Prostate gland (tissue), 2 donors: ENCODE data around the gene MXI1. TPM values are rescaled to one million over a fixed set of nuclear protein-coding genes. Genes with fewer than 3 reads are reported as not detected.
"Not testable (repeated sequence)": the region's sequence is repeated elsewhere in the genome, so short reads cannot be mapped to it uniquely, and the experiment has no call there.

Experiments
- DNase-seq: peaks from one replicate; pipeline ENCODE4 v3.0.0-alpha.2; 2019; ENCODE audit warnings: low spot score
- H3K27ac ChIP-seq, 2 donors: fragments of 200-600 bp; sonication (generic); 2 replicates each; pipeline ENCODE4 v1.5.1; 2017 to 2019
- H3K27me3 ChIP-seq: fragments of 200-600 bp; sonication (generic); replicated peaks from 2 replicates; pipeline ENCODE4 v1.5.1; 2019; ENCODE audit not compliant: insufficient read depth
- H3K36me3 ChIP-seq, 2 donors: fragments of 200-600 bp; sonication (generic); 1 replicate in 1 of 2; 2 replicates in 1 of 2; pipeline versions ENCODE4 v1.5.1 to v1.8.1; 2017 to 2019
- H3K4me1 ChIP-seq: fragments of 200-600 bp; sonication (generic); replicated peaks from 2 replicates; pipeline ENCODE4 v1.5.1; 2019
- H3K4me3 ChIP-seq, 2 donors: fragments of 200-600 bp; sonication (generic); 2 replicates each; pipeline ENCODE4 v1.5.1; 2017 to 2019
- H3K9me3 ChIP-seq: fragments of 200-600 bp; sonication (generic); 2 replicates; pipeline ENCODE4 v1.5.1; 2017
- CTCF ChIP-seq, 4 experiments: fragments of 200-600 bp in 2 of 4; fragments of 450-650 bp in 2 of 4; sonication (generic) in 2 of 4; IDR thresholded peaks; 1 replicate in 3 of 4; 2 replicates in 1 of 4; pipeline ENCODE4 v1.5.1; 2016 to 2019; ENCODE audit warnings: antibody characterized with exemption in 4 of 4, mild to moderate bottlenecking in 2 of 4, moderate library complexity in 2 of 4
- POLR2A ChIP-seq: fragments of 450-650 bp; IDR thresholded peaks from one replicate; pipeline ENCODE4 v1.6.1; 2016; ENCODE audit warnings: antibody characterized with exemption, mild to moderate bottlenecking
- POLR2AphosphoS5 ChIP-seq: sonication (generic); formaldehyde crosslinking; IDR thresholded peaks from one replicate; pipeline ENCODE4 v1.6.1; 2017; ENCODE audit warnings: antibody characterized with exemption
- WGBS: methylation state at CpG from one replicate; pipeline ENCODE4 v1.1.5; 2018; 5-methylcytosine and 5-hydroxymethylcytosine counted together
- intact Hi-C: fragments of 100-400 bp; cut with DNase I; formaldehyde crosslinking; loops from one replicate; pipeline ENCODE4 v1.14.2; 2022
- total RNA-seq, 2 donors: library from RNA; depleted of rRNA; stranded (reverse); fragments of >200 nt; gene quantifications; one replicate each; pipeline ENCODE4 v1.1.0, GENCODE V29; 2016

MXI1 gene
- total RNA-seq, 2 donors from 2014 or later = 36.3 to 83.3 TPM

- DNase-seq = no peak
- Histone ChIP-seq H3K4me3 (no peak overlapping the region), H3K27me3 (no peaks in the 10 kb centered on the region), H3K36me3 (no peaks in the 10 kb centered on the region), H3K4me1 (no peaks in the 10 kb centered on the region), H3K27ac (no peak overlapping the region), H3K9me3 (no peaks in the 10 kb centered on the region)
- intact Hi-C loops = no loop called here
- no peak for TF ChIP-seq POLR2AphosphoS5
- TF ChIP-seq POLR2A = no peak
- no peak for TF ChIP-seq CTCF (IDR thresholded peaks at IDR 0.05)
These were observed 61.0 kb downstream of the MXI1 start for GRCh38 chr10:110268442-110268841.

- Histone ChIP-seq H3K4me3 (no peak overlapping the region), H3K36me3 (no peaks in the 10 kb centered on the region), H3K27ac (peak overlapping the region; percentile 71 to 75), H3K27me3 (no peaks in the 10 kb centered on the region), H3K4me1 (no peaks in the 10 kb centered on the region), H3K9me3 (no peaks in the 10 kb centered on the region)
- WGBS = 70% methylated on average over 2 of the region's 2 CpGs
- no peak for DNase-seq
- intact Hi-C loops = no loop called here
- no peak for TF ChIP-seq POLR2A
- TF ChIP-seq CTCF (IDR thresholded peaks at IDR 0.05) = no peak
- no peak for TF ChIP-seq POLR2AphosphoS5
These were observed 61.6 kb downstream of the MXI1 start for GRCh38 chr10:110268971-110269370.

GRCh38 chr10:110269374-110270318 lies 62.2 kb downstream of the MXI1 start:
- H3K27ac ChIP-seq = peak overlapping the region; percentile 71 to 75
- no peaks in the 10 kb centered on the region for H3K36me3 ChIP-seq
- no peaks in the 10 kb centered on the region for H3K27me3 ChIP-seq
- peak overlapping the region in 1 of 2 donors; percentile 24 for H3K4me3 ChIP-seq
- WGBS = 13% methylated on average over 4 of the region's 4 CpGs
- intact Hi-C loops = loop anchor here (10.0 kb wide), 1 partner anchor 385 kb away; no protein-coding TSS in a partner anchor
- DNase-seq = peak; percentile 12
- TF ChIP-seq POLR2AphosphoS5 = peak; percentile 48
- TF ChIP-seq POLR2A = no peak
- H3K4me1 ChIP-seq = no peaks in the 10 kb centered on the region
- no peaks in the 10 kb centered on the region for H3K9me3 ChIP-seq

- WGBS = 93% methylated on average over 15 of the region's 15 CpGs
- not testable (repeated sequence) for H3K27ac ChIP-seq, H3K4me3 ChIP-seq, H3K27me3 ChIP-seq, H3K4me1 ChIP-seq, H3K36me3 ChIP-seq, H3K9me3 ChIP-seq, DNase-seq
- intact Hi-C loops = loop anchor here (10.0 kb wide), 1 partner anchor 388 kb away; no protein-coding TSS in a partner anchor
These were observed 65.6 kb downstream of the MXI1 start for GRCh38 chr10:110272995-110273394.

- Histone ChIP-seq H3K36me3 (no peaks in the 10 kb centered on the region), H3K4me3 (no peak overlapping the region), H3K27me3 (no peaks in the 10 kb centered on the region), H3K9me3 (no peaks in the 10 kb centered on the region), H3K27ac (no peak overlapping the region), H3K4me1 (no peaks in the 10 kb centered on the region)
- intact Hi-C loops = loop anchor here (10.0 kb wide), 1 partner anchor 389 kb away; no protein-coding TSS in a partner anchor
- whole genome bisulfite sequencing = 68% methylated on average over 4 of the region's 4 CpGs
- TF ChIP-seq POLR2AphosphoS5 (no peak), POLR2A (no peak), CTCF (IDR thresholded peaks at IDR 0.05) (no peak)
- DNase-seq = peak; percentile 20
These were observed 66.1 kb downstream of the MXI1 start for GRCh38 chr10:110273474-110273873.
